Central memory CD8-positive, alpha-beta T cell (primary cell): ENCODE results near the gene CLCA2.
A peak's percentile ranks its signal among the peaks of the same experiment; 100 is the strongest.

Experiments used
- ATAC-seq: fragments of 150-1000 bp; cut with Tn5 transposase; replicated peaks from 2 replicates; pipeline ENCODE4 v1.10.0; 2022; ENCODE audit warnings: mild to moderate bottlenecking, moderate FRiP score, moderate number of reproducible peaks; ENCODE audit not compliant: poor library complexity, severe bottlenecking; ENCODE audit errors: extremely low read depth
- DNase-seq, 2 donors: peaks; one replicate each; pipeline ENCODE4 v3.0.0; 2021; ENCODE audit warnings: low spot score in 2 of 2
- H3K27ac Mint-ChIP-seq: one replicate; pipeline ENCODE4 v1.8.0; 2022; ENCODE audit warnings: low read depth, mild to moderate bottlenecking, moderate library complexity, mixed read lengths
- H3K27me3 Mint-ChIP-seq: one replicate; pipeline ENCODE4 v1.8.0; 2022; ENCODE audit warnings: mixed read lengths
- H3K36me3 Mint-ChIP-seq: one replicate; pipeline ENCODE4 v1.8.0; 2022; ENCODE audit warnings: mild to moderate bottlenecking, moderate library complexity, mixed read lengths; ENCODE audit not compliant: insufficient read depth
- H3K4me1 Mint-ChIP-seq: one replicate; pipeline ENCODE4 v1.8.0; 2022; ENCODE audit warnings: mixed read lengths
- H3K4me3 Mint-ChIP-seq: one replicate; pipeline ENCODE4 v1.8.0; 2022; ENCODE audit warnings: mild to moderate bottlenecking, moderate library complexity, mixed read lengths
- H3K9me3 Mint-ChIP-seq: one replicate; pipeline ENCODE4 v1.8.0; 2022; ENCODE audit warnings: mixed read lengths

The CLCA2 gene, protein sequence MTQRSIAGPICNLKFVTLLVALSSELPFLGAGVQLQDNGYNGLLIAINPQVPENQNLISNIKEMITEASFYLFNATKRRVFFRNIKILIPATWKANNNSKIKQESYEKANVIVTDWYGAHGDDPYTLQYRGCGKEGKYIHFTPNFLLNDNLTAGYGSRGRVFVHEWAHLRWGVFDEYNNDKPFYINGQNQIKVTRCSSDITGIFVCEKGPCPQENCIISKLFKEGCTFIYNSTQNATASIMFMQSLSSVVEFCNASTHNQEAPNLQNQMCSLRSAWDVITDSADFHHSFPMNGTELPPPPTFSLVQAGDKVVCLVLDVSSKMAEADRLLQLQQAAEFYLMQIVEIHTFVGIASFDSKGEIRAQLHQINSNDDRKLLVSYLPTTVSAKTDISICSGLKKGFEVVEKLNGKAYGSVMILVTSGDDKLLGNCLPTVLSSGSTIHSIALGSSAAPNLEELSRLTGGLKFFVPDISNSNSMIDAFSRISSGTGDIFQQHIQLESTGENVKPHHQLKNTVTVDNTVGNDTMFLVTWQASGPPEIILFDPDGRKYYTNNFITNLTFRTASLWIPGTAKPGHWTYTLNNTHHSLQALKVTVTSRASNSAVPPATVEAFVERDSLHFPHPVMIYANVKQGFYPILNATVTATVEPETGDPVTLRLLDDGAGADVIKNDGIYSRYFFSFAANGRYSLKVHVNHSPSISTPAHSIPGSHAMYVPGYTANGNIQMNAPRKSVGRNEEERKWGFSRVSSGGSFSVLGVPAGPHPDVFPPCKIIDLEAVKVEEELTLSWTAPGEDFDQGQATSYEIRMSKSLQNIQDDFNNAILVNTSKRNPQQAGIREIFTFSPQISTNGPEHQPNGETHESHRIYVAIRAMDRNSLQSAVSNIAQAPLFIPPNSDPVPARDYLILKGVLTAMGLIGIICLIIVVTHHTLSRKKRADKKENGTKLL

DNA sequence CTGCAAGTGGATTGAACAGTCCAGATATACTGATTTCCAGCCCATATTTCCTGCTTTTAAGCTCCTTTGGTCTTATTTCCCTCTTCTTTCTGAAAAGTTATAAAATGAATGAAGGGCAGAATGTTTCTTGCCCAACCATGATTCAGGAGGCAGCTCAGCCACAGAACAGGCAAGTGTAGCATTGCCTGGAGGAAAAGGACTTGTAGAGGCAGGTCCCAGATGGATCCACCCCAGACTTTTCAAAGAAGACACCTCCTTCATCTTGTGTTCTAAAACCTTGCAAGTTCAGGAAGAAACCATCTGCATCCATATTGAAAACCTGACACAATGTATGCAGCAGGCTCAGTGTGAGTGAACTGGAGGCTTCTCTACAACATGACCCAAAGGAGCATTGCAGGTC, at the start of gene CLCA2:
Gene CLCA2, plus strand, starts transcription at position 299 of the 400 bp plus-strand sequence. Its CDS starts 77 bp downstream, at position 376.
- DNase-seq (no peak), ATAC-seq (no peak)
- no peak within 1 kb of the TSS for H3K4me3 Mint-ChIP-seq
- no peaks in the 10 kb centered on the region for H3K36me3 Mint-ChIP-seq
- H3K27me3 Mint-ChIP-seq: no peaks in the 10 kb centered on the region
- peaks cover 6% of the 10 kb centered on the region for H3K4me1 Mint-ChIP-seq
- no peak within 1 kb of the TSS for H3K27ac Mint-ChIP-seq
- no peaks in the 10 kb centered on the region for H3K9me3 Mint-ChIP-seq

DNA sequence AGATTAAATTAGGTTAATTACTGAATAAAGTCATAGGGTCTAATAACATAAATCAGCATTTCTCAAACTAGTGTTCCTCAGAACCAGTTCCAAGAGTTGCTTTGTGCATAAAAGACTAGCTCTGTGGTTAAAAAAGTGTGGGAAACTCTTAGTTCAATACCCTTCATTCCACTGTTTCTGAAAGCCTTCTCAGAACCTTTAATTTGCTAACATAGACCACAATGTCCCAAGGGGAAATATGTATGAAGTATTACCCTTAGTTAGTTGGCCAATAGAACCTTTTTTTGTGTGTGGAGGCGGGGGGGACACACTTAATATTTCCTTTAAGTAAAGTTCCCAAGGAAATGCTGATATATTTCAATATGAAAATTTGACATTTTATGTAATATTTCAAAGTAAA, 48.3 kb upstream of the CLCA2 start:
- Mint-ChIP-seq H3K9me3 (no peaks in the 10 kb centered on the region), H3K4me1 (no peaks in the 10 kb centered on the region), H3K27me3 (no peaks in the 10 kb centered on the region), H3K36me3 (peaks cover 22% of the 10 kb centered on the region), H3K4me3 (no peak overlapping the region), H3K27ac (no peak overlapping the region)
- no peak for DNase-seq
- no peak for ATAC-seq

GRCh38 chr1:86377341-86377740, 46.6 kb upstream of the CLCA2 start:
- no peaks in the 10 kb centered on the region for H3K9me3 Mint-ChIP-seq
- ATAC-seq: peak; percentile 10
- no peak overlapping the region for H3K27ac Mint-ChIP-seq
- H3K36me3 Mint-ChIP-seq: peaks cover 21% of the 10 kb centered on the region
- no peaks in the 10 kb centered on the region for H3K27me3 Mint-ChIP-seq
- H3K4me1 Mint-ChIP-seq: no peaks in the 10 kb centered on the region
- DNase-seq: no peak
- H3K4me3 Mint-ChIP-seq: no peak overlapping the region

GRCh38 chr1:86378813-86379212, 45.2 kb upstream of the CLCA2 start:
- no peak for DNase-seq
- Mint-ChIP-seq H3K9me3 (no peaks in the 10 kb centered on the region), H3K27ac (peak overlapping the region; percentile 20), H3K4me1 (no peaks in the 10 kb centered on the region), H3K4me3 (no peak overlapping the region), H3K36me3 (peaks cover 17% of the 10 kb centered on the region), H3K27me3 (no peaks in the 10 kb centered on the region)
- ATAC-seq: no peak

- Mint-ChIP-seq H3K27me3 (no peaks in the 10 kb centered on the region), H3K9me3 (no peaks in the 10 kb centered on the region), H3K4me3 (no peak overlapping the region), H3K4me1 (no peaks in the 10 kb centered on the region), H3K36me3 (peaks cover 9% of the 10 kb centered on the region), H3K27ac (no peak overlapping the region)
- DNase-seq (no peak), ATAC-seq (peak; percentile 43)
Measured at GRCh38 chr1:86380257-86380861, 43.6 kb upstream of the CLCA2 start.

GRCh38 chr1:86381223-86381622, 42.7 kb upstream of the CLCA2 start:
- H3K27ac Mint-ChIP-seq: no peak overlapping the region
- H3K4me3 Mint-ChIP-seq: no peak overlapping the region
- ATAC-seq (no peak), DNase-seq (no peak)
- H3K27me3 Mint-ChIP-seq: no peaks in the 10 kb centered on the region
- H3K4me1 Mint-ChIP-seq: no peaks in the 10 kb centered on the region
- H3K36me3 Mint-ChIP-seq: peaks cover 9% of the 10 kb centered on the region
- no peaks in the 10 kb centered on the region for H3K9me3 Mint-ChIP-seq

DNA sequence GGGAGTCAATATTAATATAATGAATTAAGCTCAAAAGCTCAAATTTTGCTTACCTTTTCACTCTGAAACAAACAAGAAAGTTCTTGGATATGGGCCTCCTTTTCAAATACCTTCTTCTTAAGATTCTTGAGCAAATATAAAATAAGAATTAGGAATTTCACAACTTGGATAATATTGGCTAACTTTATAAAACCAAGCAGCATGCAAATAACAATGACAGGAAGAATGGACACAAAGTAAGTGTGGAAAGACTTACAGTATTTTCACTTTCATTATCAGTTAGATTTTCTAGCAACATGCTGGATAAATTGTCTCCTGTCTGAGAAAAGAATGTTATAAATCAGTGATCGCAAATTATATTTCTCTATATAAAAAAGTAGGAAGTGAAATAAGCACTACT, 41.1 kb upstream of the CLCA2 start:
- no peaks in the 10 kb centered on the region for H3K9me3 Mint-ChIP-seq
- no peaks in the 10 kb centered on the region for H3K27me3 Mint-ChIP-seq
- H3K36me3 Mint-ChIP-seq: peaks cover 5% of the 10 kb centered on the region
- H3K27ac Mint-ChIP-seq: no peak overlapping the region
- no peaks in the 10 kb centered on the region for H3K4me1 Mint-ChIP-seq
- ATAC-seq (no peak), DNase-seq (no peak)
- no peak overlapping the region for H3K4me3 Mint-ChIP-seq

GRCh38 chr1:86387916-86388627, 35.9 kb upstream of the CLCA2 start:
- H3K4me3 Mint-ChIP-seq: no peak overlapping the region
- peaks cover 9% of the 10 kb centered on the region for H3K36me3 Mint-ChIP-seq
- no peak for DNase-seq
- no peaks in the 10 kb centered on the region for H3K27me3 Mint-ChIP-seq
- no peak overlapping the region for H3K27ac Mint-ChIP-seq
- ATAC-seq: no peak
- no peaks in the 10 kb centered on the region for H3K9me3 Mint-ChIP-seq
- H3K4me1 Mint-ChIP-seq: peaks cover 36% of the 10 kb centered on the region

- peaks cover 43% of the 10 kb centered on the region for H3K4me1 Mint-ChIP-seq
- H3K9me3 Mint-ChIP-seq: no peaks in the 10 kb centered on the region
- peak overlapping the region; percentile 96 for H3K27ac Mint-ChIP-seq
- no peak for DNase-seq
- ATAC-seq: no peak
- H3K27me3 Mint-ChIP-seq: no peaks in the 10 kb centered on the region
- peak overlapping the region; percentile 69 for H3K4me3 Mint-ChIP-seq
- H3K36me3 Mint-ChIP-seq: peaks cover 11% of the 10 kb centered on the region
Measured at GRCh38 chr1:86388777-86389176, 35.2 kb upstream of the CLCA2 start.

DNA sequence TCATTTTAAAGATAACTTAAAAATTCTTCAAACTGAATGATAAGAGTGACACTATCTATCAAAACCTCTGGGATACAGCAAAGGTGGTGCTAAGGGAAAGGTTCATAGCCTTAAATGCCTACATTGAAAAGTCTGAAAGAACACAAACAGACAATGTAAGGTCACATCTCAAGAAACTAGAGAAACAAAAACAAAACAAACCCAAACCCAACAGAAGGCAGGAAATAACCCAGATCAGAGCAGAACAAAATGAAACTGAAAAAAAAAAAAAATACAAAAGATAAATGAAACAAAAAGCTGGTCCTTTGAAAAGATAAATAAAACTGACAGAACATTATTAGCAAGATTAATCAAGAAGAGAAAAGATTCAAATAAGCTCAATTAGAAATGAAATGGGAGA, 34.7 kb upstream of the CLCA2 start:
- DNase-seq (no peak), ATAC-seq (peak; percentile 64)
- peak overlapping the region; percentile 69 for H3K4me3 Mint-ChIP-seq
- H3K4me1 Mint-ChIP-seq: peaks cover 47% of the 10 kb centered on the region
- H3K36me3 Mint-ChIP-seq: peaks cover 13% of the 10 kb centered on the region
- peak overlapping the region; percentile 96 for H3K27ac Mint-ChIP-seq
- H3K27me3 Mint-ChIP-seq: no peaks in the 10 kb centered on the region
- H3K9me3 Mint-ChIP-seq: no peaks in the 10 kb centered on the region

GRCh38 chr1:86394416-86394815, 29.6 kb upstream of the CLCA2 start:
- peak overlapping the region; percentile 10 for H3K4me3 Mint-ChIP-seq
- H3K9me3 Mint-ChIP-seq: no peaks in the 10 kb centered on the region
- DNase-seq: no peak
- ATAC-seq: no peak
- H3K36me3 Mint-ChIP-seq: peaks cover 16% of the 10 kb centered on the region
- H3K27me3 Mint-ChIP-seq: no peaks in the 10 kb centered on the region
- peaks cover 62% of the 10 kb centered on the region for H3K4me1 Mint-ChIP-seq
- peak overlapping the region; percentile 2 for H3K27ac Mint-ChIP-seq
